Hepatocyte (in vitro differentiated cells): ENCODE measurements around the gene NCAPG2. TPM values are rescaled to one million over a fixed set of nuclear protein-coding genes. Genes with fewer than 3 reads are reported as not detected.

Source experiments
- DNase-seq: peaks from one replicate; pipeline ENCODE4 v3.0.0-alpha.2; 2016; ENCODE audit warnings: low spot score
- H2AFZ ChIP-seq: fragments of 200-600 bp; sonication (generic); 2 replicates; pipeline ENCODE4 v1.6.0; 2016; ENCODE audit warnings: antibody characterized with exemption, mild to moderate bottlenecking
- H3K27ac ChIP-seq: fragments of 200-600 bp; sonication (generic); 2 replicates; pipeline ENCODE4 v1.5.1; 2016; ENCODE audit warnings: mild to moderate bottlenecking
- H3K27me3 ChIP-seq: fragments of 200-600 bp; sonication (generic); 2 replicates; pipeline ENCODE4 v1.6.1; 2016
- H3K36me3 ChIP-seq: fragments of 200-600 bp; sonication (generic); replicated peaks from 2 replicates; pipeline ENCODE4 v1.5.1; 2016; ENCODE audit warnings: low read depth; ENCODE audit not compliant: insufficient read depth
- H3K4me1 ChIP-seq: fragments of 200-600 bp; sonication (generic); 2 replicates; pipeline ENCODE4 v1.5.1; 2016; ENCODE audit warnings: mild to moderate bottlenecking, moderate library complexity; ENCODE audit not compliant: insufficient read depth
- H3K4me2 ChIP-seq: fragments of 200-600 bp; sonication (generic); 2 replicates; pipeline ENCODE4 v1.6.0; 2016
- H3K4me3 ChIP-seq: fragments of 200-600 bp; sonication (generic); 2 replicates; pipeline ENCODE4 v1.5.1; 2016; ENCODE audit warnings: mild to moderate bottlenecking
- H3K79me2 ChIP-seq: fragments of 200-600 bp; sonication (generic); 2 replicates; pipeline ENCODE4 v1.6.0; 2017; ENCODE audit warnings: mild to moderate bottlenecking
- H3K9me2 ChIP-seq: fragments of 200-600 bp; sonication (generic); replicated peaks from 2 replicates; pipeline ENCODE4 v1.6.0; 2017; ENCODE audit warnings: mild to moderate bottlenecking; ENCODE audit not compliant: insufficient read depth
- H3K9me3 ChIP-seq: fragments of 200-600 bp; sonication (generic); 2 replicates; pipeline ENCODE4 v1.5.1; 2016; ENCODE audit warnings: low read depth, mild to moderate bottlenecking
- H4K20me1 ChIP-seq: fragments of 200-600 bp; sonication (generic); 2 replicates; pipeline ENCODE4 v1.6.0; 2016; ENCODE audit warnings: mild to moderate bottlenecking; ENCODE audit not compliant: insufficient read depth, poor library complexity, severe bottlenecking
- CTCF ChIP-seq: fragments of 200-600 bp; sonication (generic); IDR thresholded peaks from 2 replicates; pipeline ENCODE4 v1.5.1; 2016; ENCODE audit warnings: antibody characterized with exemption, mild to moderate bottlenecking; ENCODE audit not compliant: poor library complexity
- EZH2 ChIP-seq: fragments of 200-600 bp; sonication (generic); IDR thresholded peaks from 2 replicates; pipeline ENCODE4 v1.6.1; 2016; ENCODE audit warnings: antibody characterized with exemption, mild to moderate bottlenecking, borderline replicate concordance
- EZH2phosphoT487 ChIP-seq: fragments of 200-600 bp; sonication (generic); IDR thresholded peaks from one replicate; pipeline ENCODE4 v1.6.1; 2018; ENCODE audit warnings: antibody characterized with exemption, mild to moderate bottlenecking, low read depth, moderate library complexity; ENCODE audit not compliant: unreplicated experiment, severe bottlenecking
- WGBS: methylation state at CpG from one replicate; pipeline ENCODE4 v1.1.6; 2016; ENCODE audit warnings: low lambda C conversion rate; ENCODE audit errors: missing lambda C conversion rate; 5-methylcytosine and 5-hydroxymethylcytosine counted together
- polyA plus RNA-seq: library from polyadenylated mRNA; unstranded; fragments of >200 nt; fragmentation: Nextera tagmentation; extraction: Ambion mirVana; gene quantifications from 2 replicates; pipeline ENCODE4 v1.2.1, GENCODE V29; 2016
- total RNA-seq: library from RNA; depleted of rRNA; stranded (reverse); fragments of >200 nt; gene quantifications from 2 replicates; pipeline ENCODE4 v1.2.3, GENCODE V29; 2014

NCAPG2 gene
- total and polyA plus RNA-seq, 2 experiments from 2014 or later, result 6.2 to 9.5 TPM

DNA sequence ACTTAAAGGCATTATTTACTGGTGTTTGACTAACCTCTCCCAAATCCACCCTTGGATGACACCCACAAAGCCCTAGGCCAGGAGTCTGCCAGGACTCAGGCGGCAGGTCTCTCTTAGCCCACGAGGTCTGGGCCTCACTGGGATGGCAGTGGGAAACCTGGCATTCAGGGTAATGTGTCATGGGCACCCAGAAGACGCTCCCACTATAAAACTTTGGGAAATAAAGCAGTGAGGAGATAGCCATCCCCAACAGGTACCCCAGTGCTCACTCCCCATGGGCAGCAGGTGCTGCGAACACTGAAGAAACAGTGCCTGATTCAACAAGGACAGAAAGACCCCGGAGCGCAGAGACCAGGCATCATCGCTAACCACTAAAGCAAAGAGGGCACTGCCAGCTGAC is 102.6 kb downstream of the NCAPG2 start:
- WGBS, result 100% methylated on average over 7 of the region's 7 CpGs
- Histone ChIP-seq H3K27me3 (no peaks in the 10 kb centered on the region), H3K4me1 (no peaks in the 10 kb centered on the region), H4K20me1 (no peaks in the 10 kb centered on the region), H3K27ac (no peak overlapping the region), H3K4me3 (no peak overlapping the region), H3K9me2 (no peaks in the 10 kb centered on the region), H2AFZ (no peak overlapping the region), H3K9me3 (no peaks in the 10 kb centered on the region), H3K79me2 (no peaks in the 10 kb centered on the region), H3K36me3 (no peaks in the 10 kb centered on the region), H3K4me2 (no peak overlapping the region)
- no peak for TF ChIP-seq EZH2phosphoT487
- no peak for TF ChIP-seq EZH2
- TF ChIP-seq CTCF, result no peak
- DNase-seq, result no peak

GRCh38 chr7:158601090-158601489 is 103.5 kb downstream of the NCAPG2 start:
- no peak overlapping the region for H2AFZ ChIP-seq
- no peak for DNase-seq
- H3K4me1 ChIP-seq, result no peaks in the 10 kb centered on the region
- H3K27ac ChIP-seq, result no peak overlapping the region
- WGBS, result 90% methylated on average over 1 of the region's 1 CpG
- H3K4me2 ChIP-seq, result no peak overlapping the region
- H3K27me3 ChIP-seq, result no peaks in the 10 kb centered on the region
- no peaks in the 10 kb centered on the region for H3K9me2 ChIP-seq
- H3K79me2 ChIP-seq, result no peaks in the 10 kb centered on the region
- H3K36me3 ChIP-seq, result no peaks in the 10 kb centered on the region
- TF ChIP-seq EZH2 (no peak), EZH2phosphoT487 (no peak), CTCF (no peak)
- no peak overlapping the region for H3K4me3 ChIP-seq
- no peaks in the 10 kb centered on the region for H3K9me3 ChIP-seq
- H4K20me1 ChIP-seq, result no peaks in the 10 kb centered on the region

GRCh38 chr7:158596745-158597144 is 107.9 kb downstream of the NCAPG2 start:
- DNase-seq, result no peak
- Histone ChIP-seq H3K9me2 (no peaks in the 10 kb centered on the region), H3K79me2 (no peaks in the 10 kb centered on the region), H3K4me2 (no peak overlapping the region), H3K4me1 (no peaks in the 10 kb centered on the region), H3K9me3 (no peaks in the 10 kb centered on the region), H4K20me1 (no peaks in the 10 kb centered on the region), H3K27ac (no peak overlapping the region), H2AFZ (no peak overlapping the region), H3K27me3 (no peaks in the 10 kb centered on the region), H3K36me3 (no peaks in the 10 kb centered on the region), H3K4me3 (no peak overlapping the region)
- TF ChIP-seq EZH2phosphoT487 (no peak), CTCF (no peak)
- WGBS, result 91% methylated on average over 4 of the region's 4 CpGs

DNA sequence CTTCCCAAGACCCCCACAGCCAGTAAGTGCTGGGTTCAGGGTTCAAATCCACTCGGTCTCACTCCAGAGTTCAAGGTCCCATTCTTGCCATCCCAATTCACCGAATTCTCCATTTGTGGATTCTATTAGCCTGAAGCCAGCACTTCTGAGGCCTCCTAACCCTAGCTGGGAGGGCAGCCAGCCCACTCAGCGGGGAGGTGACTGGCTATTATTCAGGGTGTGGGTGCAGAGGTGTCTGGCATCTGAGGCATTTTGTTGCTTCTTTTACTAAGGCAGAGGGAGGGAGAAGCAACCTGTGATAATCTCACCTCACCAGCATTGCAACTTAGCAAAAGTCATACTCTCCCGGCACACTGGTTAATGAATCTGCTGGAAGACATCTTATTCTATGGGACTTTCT is 108.3 kb downstream of the NCAPG2 start:
- Histone ChIP-seq H3K27ac (no peak overlapping the region), H3K79me2 (no peaks in the 10 kb centered on the region), H3K4me2 (no peak overlapping the region), H3K4me1 (no peaks in the 10 kb centered on the region), H3K27me3 (no peaks in the 10 kb centered on the region), H3K4me3 (no peak overlapping the region), H3K36me3 (no peaks in the 10 kb centered on the region), H4K20me1 (no peaks in the 10 kb centered on the region), H3K9me3 (no peaks in the 10 kb centered on the region), H3K9me2 (no peaks in the 10 kb centered on the region), H2AFZ (no peak overlapping the region)
- TF ChIP-seq EZH2phosphoT487, result no peak
- no peak for TF ChIP-seq EZH2
- no peak for DNase-seq
- WGBS, result 96% methylated on average over 4 of the region's 4 CpGs
